IMR-90 (cell line): ENCODE data around the gene SHISA4. TPM values are rescaled to one million over a fixed set of nuclear protein-coding genes. Genes with fewer than 3 reads are reported as not detected.

Experiments
- ATAC-seq: fragments of 200-7000 bp; cut with Tn5 transposase; 2 replicates; pipeline ENCODE4 v1.9.1; 2020; ENCODE audit warnings: low read depth, mild to moderate bottlenecking, moderate library complexity
- BruUV-seq: library from RNA; stranded (reverse); fragments of 400-500 nt; replicated peaks from 2 replicates; lab custom pipeline; 2021; lab: Mats Ljungman, UMichigan
- CTCF ChIA-PET: fragments of 300-600 bp; formaldehyde crosslinking; extraction: SDS; loops from one replicate; lab custom pipeline; 2021; ENCODE audit warnings: antibody characterized with exemption; lab: Yijun Ruan, JAX
- POLR2A ChIA-PET: fragments of 300-600 bp; sonication (Branson Sonifier 250); formaldehyde crosslinking; loops from one replicate; lab custom pipeline; 2022; ENCODE audit warnings: antibody characterized with exemption; ENCODE audit not compliant: unreplicated experiment; lab: Charles Lee
- DNase-seq: peaks from one replicate; pipeline ENCODE4 v3.0.0; 2013
- H2AFZ ChIP-seq: replicated peaks from 2 replicates; pipeline ENCODE3; 2013; ENCODE audit warnings: low read length, mild to moderate bottlenecking; ENCODE audit not compliant: poor library complexity
- H2AK5ac ChIP-seq: 2 replicates; pipeline ENCODE4 v1.6.1; 2013; ENCODE audit warnings: low read depth, low read length, inconsistent platforms
- H2AK9ac ChIP-seq: replicated peaks from 2 replicates; pipeline ENCODE3; 2013; ENCODE audit warnings: mild to moderate bottlenecking, low read depth, low read length, moderate library complexity; ENCODE audit not compliant: poor library complexity
- H2BK120ac ChIP-seq: 2 replicates; pipeline ENCODE4 v1.6.1; 2013; ENCODE audit warnings: low read depth, low read length, inconsistent platforms
- H2BK15ac ChIP-seq: 3 replicates; pipeline ENCODE4 v1.6.1; 2013; ENCODE audit warnings: low read depth, low read length, inconsistent platforms
- H2BK20ac ChIP-seq: 2 replicates; pipeline ENCODE4 v1.6.1; 2013; ENCODE audit warnings: low read depth, mild to moderate bottlenecking, inconsistent platforms, low read length, moderate library complexity
- H2BK5ac ChIP-seq: 2 replicates; pipeline ENCODE4 v1.6.1; 2013; ENCODE audit warnings: mild to moderate bottlenecking, low read depth, low read length, inconsistent platforms; ENCODE audit not compliant: poor library complexity, severe bottlenecking
- H3K14ac ChIP-seq: replicated peaks from 2 replicates; pipeline ENCODE4 v1.6.1; 2013; ENCODE audit warnings: low read depth, low read length, inconsistent platforms
- H3K18ac ChIP-seq: 2 replicates; pipeline ENCODE4 v1.6.1; 2013; ENCODE audit warnings: low read depth, low read length, control low read depth
- H3K23ac ChIP-seq: 2 replicates; pipeline ENCODE4 v1.6.1; 2013; ENCODE audit warnings: low read depth, low read length, inconsistent platforms
- H3K27ac ChIP-seq: 2 replicates; pipeline ENCODE4 v1.5.1; 2013; ENCODE audit warnings: mild to moderate bottlenecking, control low read depth, low read length; ENCODE audit not compliant: insufficient read depth
- H3K27me3 ChIP-seq: 2 replicates; pipeline ENCODE4 v1.6.1; 2013; ENCODE audit warnings: low read length; ENCODE audit not compliant: control insufficient read depth, insufficient read depth
- H3K36me3 ChIP-seq: 2 replicates; pipeline ENCODE4 v1.6.1; 2013; ENCODE audit warnings: low read length, mixed read lengths; ENCODE audit not compliant: control insufficient read depth, insufficient read depth
- H3K4ac ChIP-seq: 2 replicates; pipeline ENCODE4 v1.6.1; 2013; ENCODE audit warnings: low read depth, low read length, inconsistent platforms
- H3K4me1 ChIP-seq: 2 replicates; pipeline ENCODE4 v1.6.1; 2013; ENCODE audit warnings: low read length, mixed read lengths; ENCODE audit not compliant: control insufficient read depth, insufficient read depth
- H3K4me2 ChIP-seq: 2 replicates; pipeline ENCODE4 v1.6.1; 2013; ENCODE audit warnings: low read depth, mild to moderate bottlenecking, control low read depth, low read length, moderate library complexity
- H3K4me3 ChIP-seq: 2 replicates; pipeline ENCODE4 v1.5.1; 2013; ENCODE audit warnings: low read depth, mild to moderate bottlenecking, control low read depth, low read length, moderate library complexity; ENCODE audit not compliant: insufficient read depth
- H3K56ac ChIP-seq: 2 replicates; pipeline ENCODE4 v1.6.1; 2013; ENCODE audit warnings: low read length, inconsistent platforms; ENCODE audit not compliant: insufficient read depth; ENCODE audit errors: extremely low read depth
- H3K79me1 ChIP-seq, 2 experiments: 2 replicates each; pipeline ENCODE4 v1.6.1; 2013; ENCODE audit warnings: low read length in 2 of 2, inconsistent platforms in 1 of 2, low read depth in 1 of 2
- H3K9ac ChIP-seq: 2 replicates; pipeline ENCODE4 v1.6.1; 2013; ENCODE audit warnings: low read depth, low read length, control low read depth
- H3K9me1 ChIP-seq: 2 replicates; pipeline ENCODE4 v1.6.1; 2013; ENCODE audit warnings: low read length, inconsistent platforms; ENCODE audit not compliant: insufficient read depth
- H3K9me3 ChIP-seq: 2 replicates; pipeline ENCODE4 v1.6.1; 2013; ENCODE audit warnings: low read length; ENCODE audit not compliant: control insufficient read depth, insufficient read depth
- H4K20me1 ChIP-seq: 2 replicates; pipeline ENCODE4 v1.6.1; 2013; ENCODE audit warnings: low read length, inconsistent platforms; ENCODE audit not compliant: insufficient read depth
- H4K5ac ChIP-seq: 2 replicates; pipeline ENCODE4 v1.6.1; 2013; ENCODE audit warnings: mild to moderate bottlenecking, low read depth, low read length, control low read depth
- H4K8ac ChIP-seq, 2 experiments: 2 replicates each; pipeline ENCODE4 v1.6.1; 2013; ENCODE audit warnings: low read depth in 2 of 2, low read length in 2 of 2, control low read depth in 1 of 2, inconsistent platforms in 1 of 2
- H4K91ac ChIP-seq: 2 replicates; pipeline ENCODE4 v1.6.1; 2013; ENCODE audit warnings: low read depth, low read length, inconsistent platforms; ENCODE audit not compliant: insufficient read depth
- BHLHE40 ChIP-seq: fragments of 150-350 bp; IDR thresholded peaks from 2 replicates; pipeline ENCODE4 v1.6.1; 2016; ENCODE audit warnings: mild to moderate bottlenecking, low read depth, low read length
- CEBPB ChIP-seq: IDR thresholded peaks from 2 replicates; pipeline ENCODE4 v1.6.1; 2012; ENCODE audit warnings: low read depth, low read length, improper control_type of control experiment
- CHD1 ChIP-seq: IDR thresholded peaks from 2 replicates; pipeline ENCODE4 v1.6.1; 2012; ENCODE audit warnings: low read depth, low read length, improper control_type of control experiment
- CTCF ChIP-seq: conservative IDR thresholded peaks from 2 replicates; pipeline ENCODE4 v1.5.1; 2012; ENCODE audit warnings: mild to moderate bottlenecking, low read depth, low read length, improper control_type of control experiment
- ELK1 ChIP-seq: fragments of 150-350 bp; IDR thresholded peaks from 2 replicates; pipeline ENCODE4 v1.6.1; 2016; ENCODE audit warnings: low read depth, mild to moderate bottlenecking, low read length, moderate library complexity, borderline replicate concordance
- FOS ChIP-seq: fragments of 150-350 bp; IDR thresholded peaks from 2 replicates; pipeline ENCODE4 v1.6.1; 2016; ENCODE audit warnings: low read depth, low read length
- MAFK ChIP-seq: IDR thresholded peaks from 2 replicates; pipeline ENCODE4 v1.6.1; 2012; ENCODE audit warnings: low read depth, low read length, improper control_type of control experiment
- MAZ ChIP-seq: IDR thresholded peaks from 2 replicates; pipeline ENCODE4 v1.6.1; 2012; ENCODE audit warnings: low read depth, mild to moderate bottlenecking, low read length, improper control_type of control experiment, moderate library complexity, borderline replicate concordance
- MXI1 ChIP-seq: IDR thresholded peaks from 2 replicates; pipeline ENCODE4 v1.6.1; 2012; ENCODE audit warnings: low read depth, mild to moderate bottlenecking, low read length, moderate library complexity, borderline replicate concordance
- NFE2L2 ChIP-seq: fragments of 150-350 bp; IDR thresholded peaks from 2 replicates; pipeline ENCODE4 v1.6.1; 2016; ENCODE audit warnings: low read depth, mild to moderate bottlenecking, low read length
- POLR2A ChIP-seq: IDR thresholded peaks from 2 replicates; pipeline ENCODE4 v1.6.1; 2012; ENCODE audit warnings: mild to moderate bottlenecking, low read depth, low read length
- RAD21 ChIP-seq: IDR thresholded peaks from 2 replicates; pipeline ENCODE4 v1.6.1; 2012; ENCODE audit warnings: low read length, improper control_type of control experiment
- RCOR1 ChIP-seq: IDR thresholded peaks from 2 replicates; pipeline ENCODE4 v1.6.1; 2012; ENCODE audit warnings: mild to moderate bottlenecking, low read length, improper control_type of control experiment; ENCODE audit not compliant: insufficient replicate concordance
- RFX5 ChIP-seq: IDR thresholded peaks from 2 replicates; pipeline ENCODE4 v1.8.0; 2012; ENCODE audit warnings: low read depth, mild to moderate bottlenecking, low read length, moderate library complexity
- SMC3 ChIP-seq: fragments of 150-350 bp; IDR thresholded peaks from 2 replicates; pipeline ENCODE4 v1.6.1; 2016; ENCODE audit warnings: low read depth, mild to moderate bottlenecking, antibody characterized with exemption, low read length, moderate library complexity
- USF2 ChIP-seq: fragments of 150-350 bp; IDR thresholded peaks from 2 replicates; pipeline ENCODE4 v1.6.1; 2017; ENCODE audit warnings: mild to moderate bottlenecking, antibody characterized with exemption, low read length, low read depth
- WGBS, 2 experiments: methylation state at CpG; one replicate each; pipeline versions ENCODE4 v1.1.5 to v1.1.7; 2013; ENCODE audit warnings: missing lambda C conversion rate in 2 of 2; ENCODE audit not compliant: insufficient read length in 1 of 2; ENCODE audit errors: extremely low coverage in 2 of 2; 5-methylcytosine and 5-hydroxymethylcytosine counted together
- dilution Hi-C: fragments of 300-500 bp; cut with HindIII; formaldehyde crosslinking; loops from one replicate; pipeline ENCODE4 v1.14.3; 2018; ENCODE audit warnings: low sequenced_read_pairs; ENCODE audit not compliant: unreplicated experiment
- in situ Hi-C: fragments of 300-500 bp; cut with MboI; formaldehyde crosslinking; loops from 3 replicates; pipeline ENCODE4 v1.14.3; 2019; ENCODE audit warnings: low sequenced_read_pairs, inconsistent platforms, mixed read lengths
- intact Hi-C: fragments of 100-400 bp; cut with micrococcal nuclease; formaldehyde crosslinking; loops from 2 replicates; pipeline ENCODE4 v1.10.0; 2022
- polyA plus RNA-seq, 3 experiments: library from polyadenylated mRNA; depleted of rRNA; stranded (reverse); fragments of >200 nt; gene quantifications; 2 replicates each; pipeline ENCODE4 v1.2.3, GENCODE V29; 2012; ENCODE audit warnings: low replicate concordance in 1 of 3
- total RNA-seq: library from RNA; depleted of rRNA; stranded (reverse); fragments of >200 nt; gene quantifications from 2 replicates; pipeline ENCODE4 v1.2.3, GENCODE V29; 2012

Gene SHISA4
- total and polyA plus RNA-seq, 2 of the 4 experiments (the other 2 are of a cell fraction), result 10.0 to 34.8 TPM

- ChIA-PET CTCF (interaction anchor here (0.6 kb wide), 1 partner anchor 48 kb away, joined by 3 read pairs; no protein-coding TSS in a partner anchor), POLR2A (no interaction called here)
- peaks cover 7% of the 10 kb centered on the region for H3K9me1 ChIP-seq
- H3K9me3 ChIP-seq, result no peaks in the 10 kb centered on the region
- no TSS peak for BruUV-seq
- peaks cover 26 to 69% of the 10 kb centered on the region in 2 experiments for H3K79me1 ChIP-seq
- no peak overlapping the region for H2BK20ac ChIP-seq
- 100% methylated on average over 2 of the region's 6 CpGs; no CpG with 5 or more reads in 1 of the 2 experiments for WGBS, 2 experiments
- no peak overlapping the region for H3K9ac ChIP-seq
- H2AK5ac ChIP-seq, result no peak overlapping the region
- no peak overlapping the region for H3K56ac ChIP-seq
- no peak overlapping the region for H2AFZ ChIP-seq
- no peak overlapping the region for H2BK15ac ChIP-seq
- H4K20me1 ChIP-seq, result peaks cover 26% of the 10 kb centered on the region; the same call in 1 of the 2 replicates
- in situ Hi-C loops (no loop called here), intact Hi-C loops (no loop called here), dilution Hi-C loops (no loop called here)
- peak overlapping the region; percentile 30 for H2BK5ac ChIP-seq
- H3K4me3 ChIP-seq, result no peak overlapping the region
- H3K4me2 ChIP-seq, result no peak overlapping the region
- ATAC-seq, result no peak
- H3K4me1 ChIP-seq, result peaks cover 3% of the 10 kb centered on the region; the same call in 1 of the 2 replicates
- H3K4ac ChIP-seq, result no peak overlapping the region
- no peak overlapping the region for H4K5ac ChIP-seq
- no peak overlapping the region for H4K91ac ChIP-seq
- H3K14ac ChIP-seq, result no peak overlapping the region
- peaks cover 17% of the 10 kb centered on the region for H3K36me3 ChIP-seq
- TF ChIP-seq MAZ (no peak), CHD1 (no peak), FOS (no peak), BHLHE40 (no peak), RFX5 (no peak), MXI1 (no peak), CTCF (no peak), RCOR1 (no peak), CEBPB (no peak), MAFK (no peak), ELK1 (no peak), NFE2L2 (no peak), RAD21 (no peak), USF2 (no peak), POLR2A (no peak), SMC3 (no peak)
- H4K8ac ChIP-seq, result no peak overlapping the region
- no peak for DNase-seq
- H3K18ac ChIP-seq, result no peak overlapping the region
- H2AK9ac ChIP-seq, result no peak overlapping the region
- H3K27ac ChIP-seq, result no peak overlapping the region
- H3K23ac ChIP-seq, result no peak overlapping the region
- H3K27me3 ChIP-seq, result no peaks in the 10 kb centered on the region
- no peak overlapping the region for H2BK120ac ChIP-seq
These were observed 40.5 kb upstream of the SHISA4 start for GRCh38 chr1:201848230-201848629.
